NCI-H226 (cell line): Measurements from ENCODE around the gene ALDH8A1.

Source experiments
- DNase-seq: peaks from one replicate; pipeline ENCODE4 v3.0.0-alpha.2; 2015

Gene ALDH8A1, protein sequence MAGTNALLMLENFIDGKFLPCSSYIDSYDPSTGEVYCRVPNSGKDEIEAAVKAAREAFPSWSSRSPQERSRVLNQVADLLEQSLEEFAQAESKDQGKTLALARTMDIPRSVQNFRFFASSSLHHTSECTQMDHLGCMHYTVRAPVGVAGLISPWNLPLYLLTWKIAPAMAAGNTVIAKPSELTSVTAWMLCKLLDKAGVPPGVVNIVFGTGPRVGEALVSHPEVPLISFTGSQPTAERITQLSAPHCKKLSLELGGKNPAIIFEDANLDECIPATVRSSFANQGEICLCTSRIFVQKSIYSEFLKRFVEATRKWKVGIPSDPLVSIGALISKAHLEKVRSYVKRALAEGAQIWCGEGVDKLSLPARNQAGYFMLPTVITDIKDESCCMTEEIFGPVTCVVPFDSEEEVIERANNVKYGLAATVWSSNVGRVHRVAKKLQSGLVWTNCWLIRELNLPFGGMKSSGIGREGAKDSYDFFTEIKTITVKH

GRCh38 chr6:134949927-134950326 lies at the start of gene ALDH8A1:
Gene ALDH8A1 (minus strand): TSS chr6:134950101. CDS start chr6:134950053, 48 bp downstream.
- no peak for DNase-seq

DNA sequence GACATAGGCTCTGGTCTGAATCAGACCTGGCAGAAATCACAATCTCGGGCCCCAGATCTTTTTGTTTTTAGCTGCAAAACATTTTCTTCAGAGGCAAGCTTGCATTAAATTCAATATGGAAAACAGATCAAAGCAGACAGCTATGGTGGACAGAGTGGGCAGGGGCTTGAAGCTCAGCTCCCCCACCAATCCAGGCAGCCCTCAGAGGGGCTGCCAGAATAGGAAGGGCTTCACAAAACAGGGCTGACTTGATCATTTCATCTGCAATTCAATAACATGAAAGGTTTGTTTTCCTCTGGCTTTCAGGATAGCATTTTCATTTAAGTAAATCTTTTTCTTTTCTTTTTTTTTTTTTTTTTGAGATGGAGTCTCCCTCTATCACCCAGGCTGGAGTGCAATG lies 49.2 kb upstream of the ALDH8A1 start:
- DNase-seq, result no peak

- DNase-seq, result no peak
These were observed 47.5 kb upstream of the ALDH8A1 start for GRCh38 chr6:134997133-134997995.

DNA sequence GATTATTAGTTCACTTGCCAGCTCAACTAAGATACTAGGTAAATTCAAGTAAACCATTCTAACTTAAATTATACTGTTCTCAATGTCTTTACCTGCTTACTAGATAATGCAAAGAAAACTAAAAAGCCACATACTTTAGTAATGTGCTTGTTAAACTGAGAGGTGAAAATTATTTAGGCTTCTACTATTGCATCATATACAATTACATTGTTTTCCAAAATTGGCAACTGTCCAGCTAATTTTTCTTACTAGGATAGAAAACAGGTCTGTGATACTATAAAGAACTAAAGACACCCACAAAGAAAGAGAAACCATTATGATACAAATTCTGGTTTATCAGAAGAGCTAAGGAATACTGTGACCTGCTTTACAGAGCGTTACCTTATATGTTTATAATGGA lies 45.6 kb upstream of the ALDH8A1 start:
- no peak for DNase-seq

DNA sequence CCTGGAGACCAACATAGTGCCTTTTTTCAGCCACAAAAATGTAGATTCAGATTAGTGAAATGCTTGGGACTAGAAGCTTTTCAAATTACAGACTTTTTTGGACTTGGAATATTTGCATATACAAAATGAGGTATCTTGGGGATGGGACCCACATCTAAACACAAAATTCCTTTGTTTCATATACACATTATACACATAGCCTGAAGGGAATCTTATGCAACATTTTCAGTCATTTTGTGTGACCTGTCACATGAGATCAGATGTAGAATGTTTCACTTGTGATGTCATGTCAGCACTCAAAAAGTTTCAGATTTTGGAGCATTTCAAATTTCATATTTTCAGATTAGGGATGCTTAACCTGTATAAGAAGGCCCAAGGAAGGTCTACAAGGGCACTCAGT lies 44.5 kb upstream of the ALDH8A1 start:
- DNase-seq, result no peak

DNA sequence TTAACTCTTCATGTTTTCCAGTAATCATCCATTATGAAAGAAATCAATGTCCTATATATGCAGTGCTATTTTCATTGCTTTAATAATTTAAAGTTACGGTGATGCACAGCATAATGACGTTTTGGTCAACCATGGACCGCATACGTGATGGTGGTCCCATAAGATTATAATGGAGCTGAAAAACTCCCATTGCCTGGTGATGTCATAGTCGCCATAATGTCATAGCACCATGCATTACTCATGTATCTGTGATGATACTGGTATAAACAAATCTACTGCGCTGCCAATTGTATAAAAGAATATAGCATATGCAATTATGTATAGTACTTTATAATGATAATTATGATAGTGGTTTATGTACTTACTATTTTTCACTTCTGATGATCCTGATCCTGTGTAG lies 42.3 kb upstream of the ALDH8A1 start:
- no peak for DNase-seq

- DNase-seq, result no peak
These were observed 40.4 kb upstream of the ALDH8A1 start for GRCh38 chr6:134990262-134990661.

- no peak for DNase-seq
These were observed 34.9 kb upstream of the ALDH8A1 start for GRCh38 chr6:134984821-134985220.

- DNase-seq, result no peak
These were observed 33.9 kb upstream of the ALDH8A1 start for GRCh38 chr6:134983823-134984222.

GRCh38 chr6:134982161-134982560 lies 32.3 kb upstream of the ALDH8A1 start:
- no peak for DNase-seq

GRCh38 chr6:134980846-134981245 lies 30.9 kb upstream of the ALDH8A1 start:
- DNase-seq, result peak; percentile 80

- peak; percentile 39 for DNase-seq
These were observed 29.2 kb upstream of the ALDH8A1 start for GRCh38 chr6:134979142-134979541.

DNA sequence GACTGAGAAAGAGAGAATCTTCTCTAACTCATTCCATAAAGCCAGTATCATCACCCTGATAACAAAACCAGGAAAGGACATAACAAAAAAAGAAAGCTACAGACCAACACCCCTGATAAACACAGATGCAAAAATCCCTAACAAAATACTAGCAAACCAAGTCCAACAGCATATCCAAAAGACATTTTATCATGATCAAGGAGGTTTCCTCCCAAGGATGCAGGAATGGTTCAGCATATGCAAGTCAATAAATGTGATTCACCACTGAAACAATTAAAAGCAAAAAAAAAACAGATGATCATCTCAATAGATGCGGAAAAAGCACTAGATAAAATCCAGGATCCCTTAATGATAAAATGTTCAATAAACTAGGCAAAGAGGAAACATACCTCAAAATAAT lies 24.5 kb upstream of the ALDH8A1 start:
- DNase-seq, result no peak

GRCh38 chr6:134967711-134968110 lies 17.8 kb upstream of the ALDH8A1 start:
- DNase-seq, result no peak

DNA sequence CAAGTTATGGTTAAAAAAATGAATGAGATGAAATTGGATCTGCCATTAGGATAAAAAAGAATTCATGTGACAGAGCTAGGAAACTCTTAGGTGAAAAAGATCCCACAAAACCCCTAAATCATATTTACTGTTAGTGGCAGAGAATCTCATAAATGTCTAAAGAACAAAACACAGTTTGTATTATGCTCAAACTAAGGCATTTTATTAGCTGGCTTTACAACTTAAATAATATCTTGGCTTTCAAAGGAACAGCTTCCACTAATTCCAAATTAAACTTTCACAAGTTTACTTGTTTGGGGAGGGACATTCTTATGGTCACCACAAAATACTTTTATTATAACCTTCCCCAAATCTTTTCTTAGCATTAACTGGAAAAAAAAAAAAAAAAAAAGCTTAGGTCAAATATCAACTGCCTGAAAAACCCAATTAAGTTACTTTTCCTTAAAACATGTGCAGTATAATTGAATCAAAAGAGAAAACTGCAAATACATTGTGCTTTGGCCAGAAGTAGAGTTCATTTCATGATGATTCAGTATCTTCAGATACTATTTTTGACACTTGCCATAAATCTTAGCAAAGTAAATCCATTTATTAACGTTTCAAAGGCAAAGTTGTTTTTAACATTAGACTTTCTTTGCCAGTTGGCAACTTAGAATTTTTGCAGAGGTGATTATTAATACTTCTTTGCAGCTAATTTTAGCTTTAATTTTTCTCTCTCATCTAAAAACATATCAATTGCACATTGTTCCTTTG lies 14.7 kb upstream of the ALDH8A1 start:
- DNase-seq, result no peak

- no peak for DNase-seq
These were observed 12.5 kb upstream of the ALDH8A1 start for GRCh38 chr6:134962421-134962820.

- DNase-seq, result no peak
These were observed 11.5 kb upstream of the ALDH8A1 start for GRCh38 chr6:134961366-134961765.

DNA sequence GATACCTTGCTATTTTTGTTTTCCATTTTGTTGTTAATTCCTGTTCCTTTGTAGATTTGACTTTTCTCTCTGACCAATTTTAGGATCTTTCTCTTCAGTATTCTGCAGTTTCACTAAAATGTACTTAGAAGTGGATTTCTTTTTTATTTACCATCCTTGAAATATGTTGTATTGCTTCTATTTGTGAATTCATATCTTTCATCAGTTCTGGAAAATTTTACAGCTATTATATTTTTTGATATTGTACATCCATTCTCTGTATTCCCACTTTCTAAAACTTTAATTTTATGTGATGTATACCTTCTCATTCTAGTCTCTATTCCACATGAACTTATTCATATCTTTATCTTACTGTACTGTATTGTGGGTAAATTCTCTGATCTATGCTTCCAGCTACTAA lies 9.7 kb upstream of the ALDH8A1 start:
- DNase-seq, result no peak

- DNase-seq, result no peak
These were observed 6.8 kb upstream of the ALDH8A1 start for GRCh38 chr6:134956676-134957075.

DNA sequence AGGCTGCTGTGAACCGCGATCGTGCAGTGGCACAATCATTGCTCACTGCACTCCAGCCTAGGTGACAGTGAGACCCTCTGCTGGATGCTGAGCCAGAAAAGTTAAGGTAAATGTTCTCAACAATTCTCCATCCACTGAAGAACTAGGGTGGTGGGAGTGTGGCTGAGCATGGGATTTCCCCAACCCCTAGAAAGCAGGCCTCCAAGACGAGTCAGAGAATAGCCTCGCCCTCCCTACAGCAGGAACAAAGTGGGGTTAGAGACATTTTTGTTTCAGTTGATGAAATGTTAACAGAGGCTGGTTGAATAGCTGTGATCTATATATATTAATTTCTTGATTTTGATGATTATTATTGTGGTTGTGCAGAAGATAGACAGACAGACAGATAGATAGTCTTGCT lies 6.1 kb upstream of the ALDH8A1 start:
- DNase-seq, result peak; percentile 33

- peak; percentile 74 for DNase-seq
These were observed 4.5 kb upstream of the ALDH8A1 start for GRCh38 chr6:134954272-134955000.

GRCh38 chr6:134951494-134952263 lies 1.8 kb upstream of the ALDH8A1 start:
- DNase-seq, result no peak
